HEK293 (cell line): ENCODE measurements around the gene TDRD3.

Experiments
- CTCF ChIA-PET: fragments of 350-600 bp; formaldehyde crosslinking; extraction: SDS; loops from one replicate; lab custom pipeline; 2021; ENCODE audit warnings: antibody characterized with exemption; lab: Yijun Ruan, JAX
- POLR2A ChIA-PET: fragments of 300-600 bp; formaldehyde crosslinking; extraction: SDS; loops from one replicate; lab custom pipeline; 2020; ENCODE audit warnings: antibody characterized with exemption, inconsistent platforms; lab: Yijun Ruan, JAX
- H3K27ac ChIP-seq: fragments of 200-500 bp; sonication (Bioruptor generic); 2 replicates; pipeline ENCODE4 v1.5.1; 2014; ENCODE audit warnings: low read depth, low read length, control low read depth, inconsistent platforms; ENCODE audit errors: extremely low read depth
- H3K36me3 ChIP-seq, 2 experiments: fragments of 200-500 bp in 1 of 2; sonication (Bioruptor generic) in 1 of 2; 1 replicate in 1 of 2; 2 replicates in 1 of 2; pipeline ENCODE4 v1.5.1; 2014 to 2017; ENCODE audit warnings: inconsistent platforms in 2 of 2, low read length in 2 of 2; ENCODE audit not compliant: control insufficient read depth in 2 of 2, insufficient read depth in 1 of 2
- H3K4me1 ChIP-seq: fragments of 200-500 bp; sonication (Bioruptor generic); 2 replicates; pipeline ENCODE4 v1.5.1; 2014; ENCODE audit warnings: mild to moderate bottlenecking, low read length, inconsistent platforms; ENCODE audit not compliant: control insufficient read depth, insufficient read depth
- H3K4me3 ChIP-seq: 2 replicates; pipeline ENCODE4 v1.5.1; 2011; ENCODE audit warnings: low read depth, mild to moderate bottlenecking, control low read depth, low read length, moderate library complexity
- H3K9me3 ChIP-seq: fragments of 200-500 bp; sonication (Bioruptor generic); 2 replicates; pipeline ENCODE4 v1.5.1; 2014; ENCODE audit warnings: low read depth, low read length, inconsistent platforms; ENCODE audit not compliant: control insufficient read depth, insufficient read depth
- AEBP2 ChIP-seq: fragments of 450-650 bp; formaldehyde crosslinking; IDR thresholded peaks from 2 replicates; pipeline ENCODE4 v1.5.1; 2016; ENCODE audit warnings: missing biosample characterization, missing genetic modification characterization, borderline replicate concordance
- KLF1 ChIP-seq: fragments of 450-650 bp; formaldehyde crosslinking; IDR thresholded peaks from 2 replicates; pipeline ENCODE4 v1.5.1; 2016; ENCODE audit warnings: missing biosample characterization, missing genetic modification characterization
- KLF10 ChIP-seq: fragments of 450-650 bp; IDR thresholded peaks from 2 replicates; pipeline ENCODE4 v1.5.1; 2018; ENCODE audit warnings: missing biosample characterization, mild to moderate bottlenecking, missing genetic modification characterization
- MZF1 ChIP-seq: fragments of 450-650 bp; formaldehyde crosslinking; IDR thresholded peaks from 2 replicates; pipeline ENCODE4 v1.5.1; 2017; ENCODE audit warnings: missing biosample characterization, missing genetic modification characterization, borderline replicate concordance
- PRDM4 ChIP-seq: fragments of 450-650 bp; formaldehyde crosslinking; IDR thresholded peaks from 2 replicates; pipeline ENCODE4 v1.5.1; 2017; ENCODE audit warnings: missing biosample characterization, missing genetic modification characterization
- SCRT1 ChIP-seq: fragments of 450-650 bp; formaldehyde crosslinking; IDR thresholded peaks from 2 replicates; pipeline ENCODE4 v1.5.1; 2016; ENCODE audit warnings: missing biosample characterization, missing genetic modification characterization, borderline replicate concordance
- SETDB1 ChIP-seq: IDR thresholded peaks from one replicate; pipeline ENCODE4 v1.6.1; 2017; ENCODE audit warnings: mild to moderate bottlenecking, low read length, moderate library complexity, mixed read lengths; ENCODE audit not compliant: insufficient read length
- SP2 ChIP-seq: fragments of 450-650 bp; formaldehyde crosslinking; IDR thresholded peaks from 2 replicates; pipeline ENCODE4 v1.5.1; 2016; ENCODE audit warnings: missing biosample characterization, missing genetic modification characterization
- YY2 ChIP-seq: fragments of 450-650 bp; formaldehyde crosslinking; IDR thresholded peaks from 2 replicates; pipeline ENCODE4 v1.5.1; 2016; ENCODE audit warnings: missing biosample characterization, missing genetic modification characterization
- ZBTB48 ChIP-seq: fragments of 450-650 bp; formaldehyde crosslinking; IDR thresholded peaks from 2 replicates; pipeline ENCODE4 v1.5.1; 2016; ENCODE audit warnings: missing biosample characterization, missing genetic modification characterization
- ZBTB8A ChIP-seq: fragments of 450-650 bp; formaldehyde crosslinking; IDR thresholded peaks from 2 replicates; pipeline ENCODE4 v1.5.1; 2016; ENCODE audit warnings: missing biosample characterization, missing genetic modification characterization
- ZFP3 ChIP-seq: fragments of 450-650 bp; formaldehyde crosslinking; IDR thresholded peaks from 2 replicates; pipeline ENCODE4 v1.5.1; 2016; ENCODE audit warnings: low read depth, missing biosample characterization, missing genetic modification characterization
- ZNF133 ChIP-seq: fragments of 450-650 bp; formaldehyde crosslinking; IDR thresholded peaks from 2 replicates; pipeline ENCODE4 v1.5.1; 2016; ENCODE audit warnings: missing biosample characterization, missing genetic modification characterization
- ZNF140 ChIP-seq: fragments of 450-650 bp; formaldehyde crosslinking; IDR thresholded peaks from 2 replicates; pipeline ENCODE4 v1.5.1; 2016; ENCODE audit warnings: missing biosample characterization, missing genetic modification characterization
- ZNF266 ChIP-seq: fragments of 450-650 bp; formaldehyde crosslinking; IDR thresholded peaks from 2 replicates; pipeline ENCODE4 v1.5.1; 2016; ENCODE audit warnings: missing biosample characterization, missing genetic modification characterization, low read depth
- ZNF335 ChIP-seq: fragments of 450-650 bp; formaldehyde crosslinking; conservative IDR thresholded peaks from 2 replicates; pipeline ENCODE4 v1.5.1; 2016; ENCODE audit warnings: missing biosample characterization, missing genetic modification characterization
- ZNF391 ChIP-seq: fragments of 450-650 bp; formaldehyde crosslinking; IDR thresholded peaks from 2 replicates; pipeline ENCODE4 v1.5.1; 2016; ENCODE audit warnings: low read depth, missing biosample characterization, missing genetic modification characterization, borderline replicate concordance
- ZNF423 ChIP-seq: fragments of 450-650 bp; formaldehyde crosslinking; IDR thresholded peaks from 2 replicates; pipeline ENCODE4 v1.5.1; 2016; ENCODE audit warnings: missing biosample characterization, missing genetic modification characterization
- ZNF510 ChIP-seq: fragments of 450-650 bp; formaldehyde crosslinking; IDR thresholded peaks from 2 replicates; pipeline ENCODE4 v1.5.1; 2018; ENCODE audit warnings: mild to moderate bottlenecking, missing genetic modification characterization, missing biosample characterization; ENCODE audit not compliant: insufficient replicate concordance
- ZNF544 ChIP-seq: fragments of 450-650 bp; formaldehyde crosslinking; IDR thresholded peaks from 2 replicates; pipeline ENCODE4 v1.5.0; 2017; ENCODE audit warnings: missing biosample characterization, missing genetic modification characterization
- ZNF571 ChIP-seq: fragments of 450-650 bp; formaldehyde crosslinking; IDR thresholded peaks from 2 replicates; pipeline ENCODE4 v1.5.0; 2017; ENCODE audit warnings: missing biosample characterization, missing genetic modification characterization
- ZNF660 ChIP-seq: fragments of 450-650 bp; IDR thresholded peaks from 2 replicates; pipeline ENCODE4 v1.5.1; 2018; ENCODE audit warnings: missing biosample characterization, mild to moderate bottlenecking, missing genetic modification characterization
- ZNF677 ChIP-seq: fragments of 450-650 bp; IDR thresholded peaks from 2 replicates; pipeline ENCODE4 v1.5.0; 2018; ENCODE audit warnings: missing biosample characterization, mild to moderate bottlenecking, missing genetic modification characterization, moderate library complexity
- ZNF701 ChIP-seq: fragments of 450-650 bp; formaldehyde crosslinking; IDR thresholded peaks from 2 replicates; pipeline ENCODE4 v1.5.1; 2016; ENCODE audit warnings: missing biosample characterization, missing genetic modification characterization
- ZNF830 ChIP-seq: fragments of 450-650 bp; IDR thresholded peaks from 2 replicates; pipeline ENCODE4 v1.5.0; 2018; ENCODE audit warnings: missing biosample characterization, missing genetic modification characterization, low read depth, mild to moderate bottlenecking, moderate library complexity
- ZSCAN4 ChIP-seq: fragments of 450-650 bp; formaldehyde crosslinking; IDR thresholded peaks from 2 replicates; pipeline ENCODE4 v1.5.1; 2017; ENCODE audit warnings: missing biosample characterization, missing genetic modification characterization
- TF ChIP-seq, protein P1 (sequence below): fragments of 450-650 bp; formaldehyde crosslinking; IDR thresholded peaks from 2 replicates; pipeline ENCODE4 v1.5.1; 2016; ENCODE audit warnings: missing biosample characterization, missing genetic modification characterization
- TF ChIP-seq, protein P2 (sequence below): fragments of 450-650 bp; formaldehyde crosslinking; IDR thresholded peaks from 2 replicates; pipeline ENCODE4; 2016; ENCODE audit warnings: missing biosample characterization, missing genetic modification characterization

TDRD3 gene

GRCh38 chr13:60411983-60412382, 15.0 kb downstream of the TDRD3 start:
- H3K4me1 ChIP-seq, result peaks cover 3% of the 10 kb centered on the region; the same call in 1 of the 2 replicates
- H3K9me3 ChIP-seq, result no peaks in the 10 kb centered on the region
- H3K27ac ChIP-seq, result no peak overlapping the region
- POLR2A ChIA-PET, result no interaction called here
- H3K4me3 ChIP-seq, result no peak overlapping the region
- TF ChIP-seq ZNF571, result no peak
- no peak for TF ChIP-seq ZNF544 (tag by site-specific recombination)
- TF ChIP-seq KLF1, result no peak
- TF ChIP-seq ZNF266 (tag by site-specific recombination), result no peak
- no peak for TF ChIP-seq ZNF423
- TF ChIP-seq AEBP2, result no peak
- no peak for TF ChIP-seq ZBTB8A (tag by site-specific recombination)
- no peak for TF ChIP-seq MZF1
- no peak for TF ChIP-seq ZNF701 (tag by site-specific recombination)
- TF ChIP-seq ZNF140 (tag by site-specific recombination), result no peak
- TF ChIP-seq SP2, result no peak
- no peak for TF ChIP-seq ZNF391
- TF ChIP-seq SCRT1 (tag by site-specific recombination), result no peak
- TF ChIP-seq, protein P1, sequence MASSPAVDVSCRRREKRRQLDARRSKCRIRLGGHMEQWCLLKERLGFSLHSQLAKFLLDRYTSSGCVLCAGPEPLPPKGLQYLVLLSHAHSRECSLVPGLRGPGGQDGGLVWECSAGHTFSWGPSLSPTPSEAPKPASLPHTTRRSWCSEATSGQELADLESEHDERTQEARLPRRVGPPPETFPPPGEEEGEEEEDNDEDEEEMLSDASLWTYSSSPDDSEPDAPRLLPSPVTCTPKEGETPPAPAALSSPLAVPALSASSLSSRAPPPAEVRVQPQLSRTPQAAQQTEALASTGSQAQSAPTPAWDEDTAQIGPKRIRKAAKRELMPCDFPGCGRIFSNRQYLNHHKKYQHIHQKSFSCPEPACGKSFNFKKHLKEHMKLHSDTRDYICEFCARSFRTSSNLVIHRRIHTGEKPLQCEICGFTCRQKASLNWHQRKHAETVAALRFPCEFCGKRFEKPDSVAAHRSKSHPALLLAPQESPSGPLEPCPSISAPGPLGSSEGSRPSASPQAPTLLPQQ (tag by site-specific recombination), result no peak
- no peak for TF ChIP-seq PRDM4
- no peak for TF ChIP-seq ZNF510 (tag by site-specific recombination)
- TF ChIP-seq SETDB1, result no peak
- TF ChIP-seq ZNF660 (tag by site-specific recombination), result no peak
- TF ChIP-seq ZNF335 (tag by site-specific recombination), result no peak
- CTCF ChIA-PET, result interaction anchor here (0.7 kb wide), 1 partner anchor 73 kb away, joined by 3 read pairs; no protein-coding TSS in a partner anchor
- no peaks in the 10 kb centered on the region for H3K36me3 ChIP-seq

- CTCF ChIA-PET, result interaction anchor here (0.7 kb wide), 1 partner anchor 1403 kb away, joined by 3 read pairs; no protein-coding TSS in a partner anchor
- Histone ChIP-seq H3K4me1 (peaks cover 3% of the 10 kb centered on the region; the same call in 1 of the 2 replicates), H3K36me3 (no peaks in the 10 kb centered on the region), H3K4me3 (no peak overlapping the region), H3K27ac (no peak overlapping the region), H3K9me3 (no peaks in the 10 kb centered on the region)
- POLR2A ChIA-PET, result no interaction called here
- TF ChIP-seq ZNF830 (tag by site-specific recombination) (no peak), ZNF423 (no peak), ZBTB48 (tag by site-specific recombination) (no peak), KLF10 (no peak), ZFP3 (tag by site-specific recombination) (no peak), ZNF133 (tag by site-specific recombination) (no peak), ZSCAN4 (tag by site-specific recombination) (no peak), YY2 (no peak), ZNF677 (tag by site-specific recombination) (no peak)
- TF ChIP-seq, protein P2, sequence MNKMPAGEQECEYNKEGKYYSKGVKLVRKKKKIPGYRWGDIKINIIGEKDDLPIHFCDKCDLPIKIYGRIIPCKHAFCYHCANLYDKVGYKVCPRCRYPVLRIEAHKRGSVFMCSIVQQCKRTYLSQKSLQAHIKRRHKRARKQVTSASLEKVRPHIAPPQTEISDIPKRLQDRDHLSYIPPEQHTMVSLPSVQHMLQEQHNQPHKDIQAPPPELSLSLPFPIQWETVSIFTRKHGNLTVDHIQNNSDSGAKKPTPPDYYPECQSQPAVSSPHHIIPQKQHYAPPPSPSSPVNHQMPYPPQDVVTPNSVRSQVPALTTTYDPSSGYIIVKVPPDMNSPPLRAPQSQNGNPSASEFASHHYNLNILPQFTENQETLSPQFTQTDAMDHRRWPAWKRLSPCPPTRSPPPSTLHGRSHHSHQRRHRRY (tag by site-specific recombination), result no peak
Measured at GRCh38 chr13:60412909-60413616, 16.0 kb downstream of the TDRD3 start.
